NCI-H748 (cell line): ENCODE data around the gene CDH4.

Source experiments
- DNase-seq: peaks from one replicate; lab custom pipeline; 2025; ENCODE audit not compliant: unreplicated experiment; lab: John Stamatoyannopoulos, UW

CDH4 gene

GRCh38 chr20:61512475-61512874, 260.4 kb downstream of the CDH4 start:
- DNase-seq, result no peak

- peak; percentile 24 for DNase-seq
Measured at GRCh38 chr20:61513124-61514017, 261.3 kb downstream of the CDH4 start.

GRCh38 chr20:61514018-61514365, 261.9 kb downstream of the CDH4 start:
- no peak for DNase-seq

- DNase-seq, result no peak
Measured at GRCh38 chr20:61514396-61514795, 262.3 kb downstream of the CDH4 start.

GRCh38 chr20:61514805-61515505, 262.9 kb downstream of the CDH4 start:
- DNase-seq, result no peak

GRCh38 chr20:61515922-61516321, 263.9 kb downstream of the CDH4 start:
- no peak for DNase-seq

GRCh38 chr20:61516346-61517208, 264.5 kb downstream of the CDH4 start:
- no peak for DNase-seq

GRCh38 chr20:61517419-61517818, 265.4 kb downstream of the CDH4 start:
- no peak for DNase-seq

GRCh38 chr20:61518424-61518951, 266.4 kb downstream of the CDH4 start:
- DNase-seq, result no peak

GRCh38 chr20:61519488-61519887, 267.4 kb downstream of the CDH4 start:
- no peak for DNase-seq

GRCh38 chr20:61520076-61520892, 268.2 kb downstream of the CDH4 start:
- DNase-seq, result no peak

GRCh38 chr20:61520893-61521460, 268.9 kb downstream of the CDH4 start:
- no peak for DNase-seq

- DNase-seq, result no peak
Measured at GRCh38 chr20:61521687-61522420, 269.8 kb downstream of the CDH4 start.

- no peak for DNase-seq
Measured at GRCh38 chr20:61522498-61523090, 270.5 kb downstream of the CDH4 start.

- no peak for DNase-seq
Measured at GRCh38 chr20:61523145-61523544, 271.1 kb downstream of the CDH4 start.

- peak; percentile 55 for DNase-seq
Measured at GRCh38 chr20:61524951-61525666, 273.0 kb downstream of the CDH4 start.

GRCh38 chr20:61525781-61526431, 273.8 kb downstream of the CDH4 start:
- no peak for DNase-seq

- no peak for DNase-seq
Measured at GRCh38 chr20:61526907-61527306, 274.8 kb downstream of the CDH4 start.
